Activated T-helper 1 cell treated with anti-CD3 and anti-CD28 coated beads, Interleukin-2, amount 50 U/mL, for 16 hours (primary cell): Measurements from ENCODE around the gene ATR.

ENCODE experiments used
- DNase-seq, 2 donors: peaks; one replicate each; pipeline ENCODE4 v3.0.0-alpha.2; 2020; ENCODE audit warnings: low read depth in 1 of 2, low spot score in 1 of 2

Gene ATR

GRCh38 chr3:142523921-142524566 is 54.5 kb downstream of the ATR start:
- DNase-seq: no peak

GRCh38 chr3:142509079-142509478 is 69.5 kb downstream of the ATR start:
- DNase-seq: no peak

GRCh38 chr3:142507241-142507640 is 71.3 kb downstream of the ATR start:
- DNase-seq: no peak

- no peak for DNase-seq
These were observed 76.1 kb downstream of the ATR start for GRCh38 chr3:142502187-142502985.

GRCh38 chr3:142501004-142501926 is 77.3 kb downstream of the ATR start:
- no peak for DNase-seq

GRCh38 chr3:142500211-142500610 is 78.3 kb downstream of the ATR start:
- no peak for DNase-seq

- no peak for DNase-seq
These were observed 79.9 kb downstream of the ATR start for GRCh38 chr3:142498397-142499180.

GRCh38 chr3:142497729-142498128 is 80.8 kb downstream of the ATR start:
- no peak for DNase-seq

- no peak for DNase-seq
These were observed 83.4 kb downstream of the ATR start for GRCh38 chr3:142495103-142495502.

- no peak for DNase-seq
These were observed 86.3 kb downstream of the ATR start for GRCh38 chr3:142492184-142492583.

GRCh38 chr3:142489572-142490323 is 88.8 kb downstream of the ATR start:
- no peak for DNase-seq

- DNase-seq: no peak
These were observed 93.6 kb downstream of the ATR start for GRCh38 chr3:142484912-142485435.

- no peak for DNase-seq
These were observed 97.3 kb downstream of the ATR start for GRCh38 chr3:142481196-142481595.

- no peak for DNase-seq
These were observed 107.7 kb downstream of the ATR start for GRCh38 chr3:142470826-142471225.

- no peak for DNase-seq
These were observed 110.1 kb downstream of the ATR start for GRCh38 chr3:142468456-142468855.

- DNase-seq: no peak
These were observed 110.8 kb downstream of the ATR start for GRCh38 chr3:142467768-142468167.

GRCh38 chr3:142460689-142461088 is 117.8 kb downstream of the ATR start:
- DNase-seq: no peak

- DNase-seq: no peak
These were observed 118.6 kb downstream of the ATR start for GRCh38 chr3:142459929-142460328.

- DNase-seq: no peak
These were observed 119.4 kb downstream of the ATR start for GRCh38 chr3:142459096-142459495.

- DNase-seq: no peak
These were observed 127.7 kb downstream of the ATR start for GRCh38 chr3:142450881-142451280.
